ENCODE results near the gene GNA15. TPM values are rescaled to one million over a fixed set of nuclear protein-coding genes. Genes with fewer than 3 reads are reported as not detected.

GNA15 gene
- total RNA-seq, 4 donors from 2014 or later, result 74.3 to 105 (median 84.2) TPM

- 39 to 42% methylated on average over 16 of the region's 16 CpGs for WGBS, 2 donors
- H3K4me3 ChIP-seq (ENCODE audit: low read depth, poor library complexity, severe bottlenecking), result peak overlapping the region; percentile 52
- no peak for DNase-seq (ENCODE audit: low spot score in 2 of 2)
- no peak for TF ChIP-seq POLR2A (IDR thresholded peaks at IDR 0.05)
- TF ChIP-seq, protein P1, sequence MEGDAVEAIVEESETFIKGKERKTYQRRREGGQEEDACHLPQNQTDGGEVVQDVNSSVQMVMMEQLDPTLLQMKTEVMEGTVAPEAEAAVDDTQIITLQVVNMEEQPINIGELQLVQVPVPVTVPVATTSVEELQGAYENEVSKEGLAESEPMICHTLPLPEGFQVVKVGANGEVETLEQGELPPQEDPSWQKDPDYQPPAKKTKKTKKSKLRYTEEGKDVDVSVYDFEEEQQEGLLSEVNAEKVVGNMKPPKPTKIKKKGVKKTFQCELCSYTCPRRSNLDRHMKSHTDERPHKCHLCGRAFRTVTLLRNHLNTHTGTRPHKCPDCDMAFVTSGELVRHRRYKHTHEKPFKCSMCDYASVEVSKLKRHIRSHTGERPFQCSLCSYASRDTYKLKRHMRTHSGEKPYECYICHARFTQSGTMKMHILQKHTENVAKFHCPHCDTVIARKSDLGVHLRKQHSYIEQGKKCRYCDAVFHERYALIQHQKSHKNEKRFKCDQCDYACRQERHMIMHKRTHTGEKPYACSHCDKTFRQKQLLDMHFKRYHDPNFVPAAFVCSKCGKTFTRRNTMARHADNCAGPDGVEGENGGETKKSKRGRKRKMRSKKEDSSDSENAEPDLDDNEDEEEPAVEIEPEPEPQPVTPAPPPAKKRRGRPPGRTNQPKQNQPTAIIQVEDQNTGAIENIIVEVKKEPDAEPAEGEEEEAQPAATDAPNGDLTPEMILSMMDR (IDR thresholded peaks at IDR 0.05), result no peak
- intact Hi-C loops (cut with DNase I; ENCODE audit: low total_unique reads), result no loop called here
Observed at GRCh38 chr19:3136684-3137055, 837 bp downstream of the GNA15 start.

DNA sequence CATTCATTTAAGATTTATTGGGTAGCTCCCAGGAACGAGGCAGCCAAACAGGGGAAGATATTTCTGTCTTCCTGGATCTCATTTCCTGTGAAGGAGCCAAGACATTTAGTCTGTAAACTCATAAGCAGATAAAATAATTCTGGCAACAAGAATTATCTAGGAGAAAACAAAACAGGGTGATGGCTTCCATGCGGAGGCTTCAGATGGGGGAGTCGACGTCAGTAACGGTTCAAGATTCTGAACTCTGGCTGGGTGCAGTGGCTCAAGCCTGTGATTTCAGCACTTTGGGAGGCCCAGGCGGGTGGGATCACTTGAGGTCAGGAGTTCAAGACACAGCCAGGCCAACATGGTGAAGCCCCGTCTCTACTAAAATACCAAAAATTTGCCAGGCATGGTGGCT, 1.3 kb downstream of the GNA15 start:
- 16 to 17% methylated on average over 7 of the region's 7 CpGs for WGBS, 2 donors
- DNase-seq (ENCODE audit: low spot score in 2 of 2), result no peak
- intact Hi-C loops (cut with DNase I; ENCODE audit: low total_unique reads), result no loop called here
- no peak for TF ChIP-seq POLR2A (IDR thresholded peaks at IDR 0.05)
- TF ChIP-seq, protein P1 (IDR thresholded peaks at IDR 0.05), result no peak
- H3K4me3 ChIP-seq (ENCODE audit: low read depth, poor library complexity, severe bottlenecking), result no peak overlapping the region

DNA sequence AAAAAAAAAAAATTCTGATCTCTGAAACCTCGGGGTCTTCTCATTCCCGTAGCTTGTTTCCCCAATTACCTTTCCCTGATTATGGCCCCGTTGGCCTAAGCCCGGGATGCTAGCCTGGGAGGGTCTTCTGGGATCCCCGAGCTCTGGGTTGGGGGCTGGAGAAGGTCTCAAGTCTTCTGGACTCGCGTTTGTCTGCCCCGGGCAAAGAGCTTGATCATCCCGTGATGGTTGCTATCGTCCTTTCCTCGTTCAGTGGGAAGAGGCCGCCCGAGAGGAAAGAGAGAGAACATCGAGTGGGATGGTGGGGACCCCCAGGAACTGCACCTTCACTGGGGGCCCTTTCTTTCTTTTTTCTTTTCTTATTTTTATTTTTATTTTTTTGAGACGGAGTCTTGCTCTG, 2.4 kb downstream of the GNA15 start:
- no peak for TF ChIP-seq POLR2A (IDR thresholded peaks at IDR 0.05)
- TF ChIP-seq, protein P1 (IDR thresholded peaks at IDR 0.05), result no peak
- no peak for DNase-seq (ENCODE audit: low spot score in 2 of 2)
- H3K4me3 ChIP-seq (ENCODE audit: low read depth, poor library complexity, severe bottlenecking), result no peak overlapping the region
- intact Hi-C loops (cut with DNase I; ENCODE audit: low total_unique reads), result no loop called here
- 82 to 84% methylated on average over 15 of the region's 15 CpGs for WGBS, 2 donors

GRCh38 chr19:3140667-3141038, 4.8 kb downstream of the GNA15 start:
- intact Hi-C loops (cut with DNase I; ENCODE audit: low total_unique reads), result no loop called here
- no peak overlapping the region for H3K4me3 ChIP-seq (ENCODE audit: low read depth, poor library complexity, severe bottlenecking)
- no peak for DNase-seq (ENCODE audit: low spot score in 2 of 2)
- TF ChIP-seq POLR2A (IDR thresholded peaks at IDR 0.05), result no peak
- TF ChIP-seq, protein P1 (IDR thresholded peaks at IDR 0.05), result no peak

GRCh38 chr19:3142292-3142670, 6.4 kb downstream of the GNA15 start:
- no peak overlapping the region for H3K4me3 ChIP-seq (ENCODE audit: low read depth, poor library complexity, severe bottlenecking)
- WGBS, 2 donors, result 19 to 28% methylated on average over 6 of the region's 6 CpGs
- DNase-seq (ENCODE audit: low spot score in 2 of 2), result peak in 1 of 2 donors; percentile 45
- TF ChIP-seq, protein P1 (IDR thresholded peaks at IDR 0.05), result no peak
- TF ChIP-seq POLR2A (IDR thresholded peaks at IDR 0.05), result no peak
- intact Hi-C loops (cut with DNase I; ENCODE audit: low total_unique reads), result no loop called here

DNA sequence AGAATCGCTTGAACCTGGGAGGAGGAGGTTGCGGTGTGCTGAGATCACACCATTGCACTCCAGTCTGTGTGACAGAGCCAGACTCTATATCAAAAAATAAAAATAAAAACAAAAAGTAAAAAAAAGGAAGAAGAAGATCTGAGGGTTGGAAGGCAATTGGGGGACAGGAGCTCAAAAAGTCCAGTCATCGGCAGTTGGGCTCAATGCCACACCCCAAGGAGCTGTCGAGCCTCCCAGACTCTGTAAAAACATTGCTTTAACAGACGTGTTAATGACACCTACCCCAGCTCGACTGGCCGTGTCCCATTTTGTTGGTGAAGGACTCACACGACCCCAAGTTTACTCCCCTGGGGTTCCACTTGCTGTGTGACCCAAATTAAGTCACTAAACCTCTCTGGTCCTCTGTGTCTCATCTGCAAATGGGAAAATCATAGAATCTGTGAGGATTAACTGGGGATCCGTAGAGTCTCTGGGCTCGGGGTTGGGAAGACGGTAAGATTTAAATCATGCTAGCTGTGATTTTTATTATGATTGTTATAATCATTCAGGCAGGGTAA, 7.0 kb downstream of the GNA15 start:
- WGBS, 2 donors, result 59 to 64% methylated on average over 11 of the region's 11 CpGs
- TF ChIP-seq POLR2A (IDR thresholded peaks at IDR 0.05), result no peak
- TF ChIP-seq, protein P1 (IDR thresholded peaks at IDR 0.05), result no peak
- intact Hi-C loops (cut with DNase I; ENCODE audit: low total_unique reads), result no loop called here
- H3K4me3 ChIP-seq (ENCODE audit: low read depth, poor library complexity, severe bottlenecking), result no peak overlapping the region
- DNase-seq (ENCODE audit: low spot score in 2 of 2), result no peak
